C4-2B (cell line): ENCODE measurements around the gene BUD13.
A peak's percentile ranks its signal among the peaks of the same experiment; 100 is the strongest.
"Not testable (repeated sequence)": the region's sequence is repeated elsewhere in the genome, so short reads cannot be mapped to it uniquely, and the experiment has no call there.

ENCODE experiments used
- H3K27ac ChIP-seq: fragments of 450-650 bp; 2 replicates; pipeline ENCODE4 v1.5.1; 2017
- CTCF ChIP-seq: fragments of 450-650 bp; conservative IDR thresholded peaks from 2 replicates; pipeline ENCODE4 v1.5.1; 2017; ENCODE audit warnings: mild to moderate bottlenecking
- ZFX ChIP-seq: fragments of 450-650 bp; IDR thresholded peaks from 2 replicates; pipeline ENCODE4 v1.6.1; 2017

BUD13 gene

GRCh38 chr11:116775975-116776374 is 3.2 kb upstream of the BUD13 start:
- no peak for TF ChIP-seq CTCF
- no peak for TF ChIP-seq ZFX
- no peak overlapping the region for H3K27ac ChIP-seq

- TF ChIP-seq ZFX (no peak), CTCF (no peak)
- H3K27ac ChIP-seq, result 0 out of 2 replicates have a peak overlapping the region, but pooled peaks have one; percentile 1
Measured at GRCh38 chr11:116774661-116775060, 1.9 kb upstream of the BUD13 start.

- TF ChIP-seq CTCF, result no peak
- no peak for TF ChIP-seq ZFX
- peak overlapping the region; percentile 94 for H3K27ac ChIP-seq
Measured at GRCh38 chr11:116773203-116774097, 663 bp upstream of the BUD13 start.

GRCh38 chr11:116771935-116772334 is 852 bp downstream of the BUD13 start:
- H3K27ac ChIP-seq, result peak overlapping the region; percentile 94
- TF ChIP-seq ZFX, result no peak
- TF ChIP-seq CTCF, result no peak

- no peak overlapping the region for H3K27ac ChIP-seq
- no peak for TF ChIP-seq CTCF
- no peak for TF ChIP-seq ZFX
Measured at GRCh38 chr11:116762132-116762531, 10.7 kb downstream of the BUD13 start.

GRCh38 chr11:116756044-116756443 is 16.7 kb downstream of the BUD13 start:
- not testable (repeated sequence) for H3K27ac ChIP-seq

- H3K27ac ChIP-seq, result no peak overlapping the region
- no peak for TF ChIP-seq CTCF
- no peak for TF ChIP-seq ZFX
Measured at GRCh38 chr11:116750070-116750718, 22.6 kb downstream of the BUD13 start.
